CD4-positive, alpha-beta T cell treated with Interleukin-2 at 100 ng/mL for 4 hours (primary cell): Measurements from ENCODE around the gene MEGF8.

ENCODE experiments used
- DNase-seq: peaks from one replicate; pipeline ENCODE4 v3.0.0-alpha.2; 2020; ENCODE audit warnings: low spot score

Gene MEGF8

GRCh38 chr19:42420055-42420544, 94.7 kb downstream of the MEGF8 start:
- DNase-seq: peak; percentile 85

- no peak for DNase-seq
These were observed 95.7 kb downstream of the MEGF8 start for GRCh38 chr19:42421101-42421500.

GRCh38 chr19:42421591-42422031, 96.2 kb downstream of the MEGF8 start:
- no peak for DNase-seq

- no peak for DNase-seq
These were observed 96.9 kb downstream of the MEGF8 start for GRCh38 chr19:42422092-42422900.

GRCh38 chr19:42422901-42423461, 97.5 kb downstream of the MEGF8 start:
- peak; percentile 56 for DNase-seq

- DNase-seq: peak; percentile 95
These were observed 98.3 kb downstream of the MEGF8 start for GRCh38 chr19:42423462-42424344.

GRCh38 chr19:42424345-42424707, 98.9 kb downstream of the MEGF8 start:
- DNase-seq: no peak

GRCh38 chr19:42424712-42425131, 99.3 kb downstream of the MEGF8 start:
- DNase-seq: no peak

GRCh38 chr19:42426643-42427042, 101.2 kb downstream of the MEGF8 start:
- no peak for DNase-seq

GRCh38 chr19:42427313-42427712, 101.9 kb downstream of the MEGF8 start, which contains the start of gene LIPE:
Gene LIPE (minus strand): TSS chr19:42427388. CDS start chr19:42427149, 239 bp downstream.
- no peak for DNase-seq
